GM21825 (cell line): ENCODE measurements around the gene SLC49A4.

Experiments used
- ATAC-seq: cut with Tn5 transposase; IDR thresholded peaks from one replicate; pipeline ENCODE4 v1.9.1; 2021; ENCODE audit warnings: mild to moderate bottlenecking, moderate library complexity; ENCODE audit not compliant: unreplicated experiment

Gene SLC49A4

DNA sequence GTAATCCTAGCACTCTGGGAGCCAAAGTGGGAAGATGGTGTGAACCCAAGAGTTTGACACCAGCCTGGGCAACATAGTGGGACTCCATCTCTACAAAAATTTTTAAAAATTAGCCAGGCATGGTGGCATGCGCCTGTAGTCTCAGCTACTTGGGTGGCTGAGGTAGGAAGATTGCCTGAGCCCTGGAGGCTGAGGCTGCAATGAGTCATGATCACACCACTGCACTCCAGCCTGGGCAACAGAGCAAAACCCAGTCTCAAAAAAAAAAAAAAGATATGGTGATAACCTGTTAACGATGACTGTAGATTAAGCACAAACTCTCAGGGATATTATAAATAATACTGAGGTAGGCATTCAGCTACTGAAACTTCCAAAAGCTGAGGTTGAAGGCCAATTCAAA lies 107.5 kb downstream of the SLC49A4 start:
- ATAC-seq: no peak

- ATAC-seq: no peak
Measured at GRCh38 chr3:122903171-122903570, 108.3 kb downstream of the SLC49A4 start.

DNA sequence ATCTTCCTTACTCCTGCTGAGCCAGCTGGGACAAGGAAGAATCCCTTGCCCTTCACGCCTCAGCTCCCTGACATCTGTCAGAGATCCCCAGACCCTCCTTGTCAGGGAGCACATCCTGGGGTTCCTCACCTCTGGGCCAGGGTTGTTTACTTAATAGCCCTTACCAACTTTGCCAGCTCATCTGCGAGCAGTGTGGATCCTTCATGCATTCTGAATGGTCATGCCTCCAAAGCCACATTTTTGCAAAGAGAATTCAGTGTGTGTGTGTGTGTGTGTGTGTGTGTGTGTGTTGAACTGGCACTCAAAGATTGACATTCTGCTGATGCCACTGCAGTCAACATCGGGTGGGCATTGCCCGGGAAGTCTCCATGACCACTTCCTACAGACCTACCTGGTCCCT lies 112.6 kb downstream of the SLC49A4 start:
- no peak for ATAC-seq

- ATAC-seq: no peak
Measured at GRCh38 chr3:122908251-122908650, 113.4 kb downstream of the SLC49A4 start.

GRCh38 chr3:122911901-122912300 lies 117.0 kb downstream of the SLC49A4 start:
- no peak for ATAC-seq

DNA sequence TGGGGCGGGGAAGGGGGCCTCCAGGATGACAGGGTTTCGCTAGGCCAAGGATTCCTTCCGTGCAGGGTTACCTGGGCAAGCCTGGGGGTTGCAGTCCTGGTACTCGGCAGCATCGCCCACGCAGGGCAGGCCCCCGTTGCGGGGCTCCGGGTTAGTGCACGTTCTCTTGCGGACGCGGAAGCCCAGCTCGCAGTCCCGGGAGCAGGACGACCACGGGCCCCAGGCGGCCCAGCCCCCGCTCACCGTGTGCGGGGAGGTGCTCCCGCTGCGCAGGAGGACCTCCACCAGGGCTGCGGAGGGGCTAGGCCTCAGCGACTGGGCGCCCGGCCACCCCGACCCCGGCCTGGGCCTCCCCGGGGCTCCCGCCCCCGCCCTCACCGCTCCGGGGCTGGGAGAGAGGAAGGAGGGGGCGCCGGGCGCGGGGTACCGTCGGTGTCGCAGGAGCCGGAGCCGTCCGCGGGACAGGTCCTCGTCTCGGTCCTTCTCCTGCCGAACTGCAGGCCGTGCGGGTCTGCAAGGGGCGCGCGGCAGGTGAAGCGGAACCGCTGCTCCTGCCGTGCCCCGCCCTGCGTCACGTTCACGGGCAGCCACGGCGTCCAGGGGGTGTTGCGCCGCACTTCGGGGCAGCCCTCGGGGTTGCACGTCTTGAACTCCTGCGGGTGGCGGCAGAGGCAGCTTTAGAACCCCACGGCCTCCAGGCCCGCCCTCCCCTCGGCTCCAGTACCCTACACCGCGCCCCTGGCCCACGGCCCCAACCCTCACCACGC lies 118.1 kb downstream of the SLC49A4 start:
- no peak for ATAC-seq

DNA sequence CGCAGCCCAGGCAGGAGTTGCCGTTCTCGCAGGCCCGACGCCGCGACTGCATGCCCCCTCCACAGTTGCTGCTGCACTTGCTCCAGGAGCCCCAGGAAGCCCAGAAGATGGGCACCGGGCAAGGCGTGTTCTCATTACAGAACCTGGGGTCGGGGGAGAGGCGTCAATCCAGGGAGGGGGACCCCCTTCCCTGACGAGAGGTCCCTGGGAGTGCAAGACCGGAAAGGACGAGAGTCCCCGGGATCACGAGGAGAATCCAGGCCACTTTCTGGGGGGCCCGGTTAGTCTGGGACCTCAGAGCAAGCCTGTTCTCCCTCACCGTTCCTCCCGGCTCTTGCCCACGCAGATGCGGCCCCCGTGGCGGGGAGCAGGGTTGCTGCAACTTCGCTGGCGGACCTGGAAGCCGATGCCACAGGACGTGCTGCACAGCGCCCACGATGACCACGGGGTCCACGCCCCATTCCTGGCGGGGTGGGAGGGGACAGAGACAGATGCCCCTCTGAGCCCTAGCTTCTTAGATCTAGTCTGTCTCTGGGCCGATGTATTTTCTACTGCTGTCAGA lies 118.8 kb downstream of the SLC49A4 start:
- ATAC-seq: no peak

DNA sequence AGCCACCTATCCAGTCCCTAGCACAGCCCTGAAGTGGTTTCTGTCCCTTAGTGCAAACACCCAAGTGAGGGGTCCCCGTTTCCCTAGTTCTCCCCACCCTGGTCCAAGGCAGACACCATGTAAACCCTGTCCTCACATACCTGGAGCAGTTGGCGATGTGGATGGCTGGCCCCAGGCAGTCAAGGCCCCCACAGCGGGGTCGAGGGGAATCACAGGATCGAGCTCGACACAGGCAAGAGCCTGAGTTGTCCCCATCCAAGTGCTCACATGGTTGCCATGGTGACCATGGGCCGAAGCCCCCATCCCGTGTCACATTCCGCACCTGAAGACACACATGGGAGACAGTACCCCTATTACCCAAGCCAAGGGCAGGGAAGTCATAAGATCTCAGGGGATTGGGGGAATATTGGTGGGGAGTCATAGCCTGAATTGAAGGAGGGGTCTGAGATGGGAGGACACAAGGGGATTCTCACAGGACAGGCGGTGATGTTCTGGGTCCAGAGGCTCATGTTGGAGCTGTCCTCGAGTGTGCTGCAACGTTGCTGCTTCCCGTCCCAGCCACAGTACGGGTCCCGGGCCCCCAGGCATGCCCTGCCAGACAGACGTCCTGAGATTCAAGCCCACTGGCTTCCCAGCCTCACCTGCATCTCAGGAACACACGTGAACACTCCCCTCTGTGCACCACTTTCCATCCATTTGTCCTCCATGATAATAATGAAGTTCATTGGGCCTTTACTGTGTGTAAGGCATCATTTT lies 120.6 kb downstream of the SLC49A4 start:
- no peak for ATAC-seq

DNA sequence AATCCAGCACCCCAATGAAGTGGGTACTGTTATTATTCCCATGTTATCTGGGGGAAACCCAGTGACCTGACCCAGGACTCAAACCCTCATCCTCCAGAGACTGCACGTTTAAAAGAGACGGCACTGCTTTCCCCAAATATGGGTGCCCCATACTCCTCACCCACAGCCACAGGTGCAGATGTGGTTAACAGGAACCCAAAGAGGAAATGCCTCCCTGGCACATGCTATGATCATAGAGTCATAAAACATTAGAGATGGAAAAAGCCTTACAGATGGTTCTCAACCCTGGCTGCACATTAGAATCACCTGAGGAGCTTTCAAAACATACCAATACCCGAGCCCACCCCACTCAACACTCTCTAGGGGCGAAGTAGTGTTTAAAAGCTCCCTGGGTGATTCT lies 121.2 kb downstream of the SLC49A4 start:
- no peak for ATAC-seq

DNA sequence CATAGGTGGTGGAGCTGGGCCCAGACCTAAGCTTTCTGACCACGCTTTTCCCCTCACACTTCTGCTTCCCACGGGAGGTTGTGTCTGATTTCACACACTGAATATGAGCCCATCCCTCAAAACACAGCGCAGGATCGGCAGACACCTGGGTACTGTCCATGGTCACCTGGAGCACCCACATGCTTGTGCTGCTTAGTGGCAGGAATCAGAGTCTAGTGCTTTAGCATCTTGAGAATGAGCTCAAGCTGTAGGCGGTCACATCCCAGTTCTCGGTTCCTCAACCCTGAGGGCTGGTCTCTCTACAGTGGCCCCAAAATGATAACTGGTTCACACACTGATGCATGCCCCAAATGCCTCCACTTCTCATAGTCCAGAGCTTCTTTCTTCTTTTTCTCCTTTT lies 121.7 kb downstream of the SLC49A4 start:
- ATAC-seq: no peak

- no peak for ATAC-seq
Measured at GRCh38 chr3:122917412-122917811, 122.5 kb downstream of the SLC49A4 start.

DNA sequence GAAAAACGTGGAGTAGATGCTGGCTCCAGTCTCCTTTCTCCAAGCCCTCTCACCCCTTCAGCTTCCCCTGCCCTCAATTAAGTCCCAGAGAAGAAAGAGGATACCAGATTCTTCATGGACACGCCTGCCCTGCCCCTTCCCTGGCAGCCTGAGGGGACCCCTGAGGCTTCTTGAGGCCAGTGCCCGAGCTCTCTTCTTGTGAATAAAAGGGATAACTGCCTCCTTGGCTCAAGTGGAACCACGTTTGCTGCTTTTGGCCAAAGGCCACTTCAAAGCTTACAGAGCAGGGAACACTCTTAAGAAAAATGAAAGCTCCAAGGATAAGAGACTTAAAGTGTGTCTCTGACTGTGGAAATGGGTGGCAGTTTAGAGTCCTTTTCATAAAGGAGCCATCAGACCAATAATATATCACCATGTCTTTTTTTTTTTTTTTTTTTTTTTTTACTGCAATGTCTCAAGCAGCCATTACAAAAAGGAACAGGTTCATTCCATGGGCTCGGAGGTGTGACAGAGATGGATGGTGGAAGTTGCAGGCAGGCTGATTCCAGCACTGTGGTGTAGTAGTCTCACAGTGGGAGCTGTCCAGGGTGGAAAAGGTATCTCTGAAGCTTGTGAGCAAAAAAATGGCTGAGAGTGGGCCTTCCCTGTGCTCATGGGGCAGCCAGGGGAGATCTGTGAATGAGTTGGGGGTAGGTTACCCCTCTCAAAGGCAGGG lies 123.9 kb downstream of the SLC49A4 start:
- ATAC-seq: no peak

GRCh38 chr3:122919291-122919610 lies 124.4 kb downstream of the SLC49A4 start:
- no peak for ATAC-seq

DNA sequence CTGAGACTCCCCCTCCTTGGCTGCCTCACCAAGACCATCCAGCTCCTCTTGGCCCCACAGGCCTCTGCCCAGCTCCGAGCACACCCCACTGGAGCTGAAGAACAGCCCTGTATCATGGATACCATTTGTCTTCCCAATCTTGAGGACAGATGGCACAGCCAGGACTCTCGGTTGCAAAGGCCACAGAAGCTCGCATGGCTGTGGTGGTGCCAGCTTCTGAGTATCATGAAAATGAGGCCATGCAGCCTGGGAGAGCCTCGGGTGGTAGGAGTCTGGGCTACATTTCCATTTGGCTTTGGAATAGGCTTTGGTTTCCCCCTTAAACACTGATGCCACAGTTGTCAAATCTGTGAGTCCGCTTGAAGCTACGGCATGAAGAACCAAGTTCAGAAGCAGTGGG lies 126.1 kb downstream of the SLC49A4 start:
- ATAC-seq: no peak

DNA sequence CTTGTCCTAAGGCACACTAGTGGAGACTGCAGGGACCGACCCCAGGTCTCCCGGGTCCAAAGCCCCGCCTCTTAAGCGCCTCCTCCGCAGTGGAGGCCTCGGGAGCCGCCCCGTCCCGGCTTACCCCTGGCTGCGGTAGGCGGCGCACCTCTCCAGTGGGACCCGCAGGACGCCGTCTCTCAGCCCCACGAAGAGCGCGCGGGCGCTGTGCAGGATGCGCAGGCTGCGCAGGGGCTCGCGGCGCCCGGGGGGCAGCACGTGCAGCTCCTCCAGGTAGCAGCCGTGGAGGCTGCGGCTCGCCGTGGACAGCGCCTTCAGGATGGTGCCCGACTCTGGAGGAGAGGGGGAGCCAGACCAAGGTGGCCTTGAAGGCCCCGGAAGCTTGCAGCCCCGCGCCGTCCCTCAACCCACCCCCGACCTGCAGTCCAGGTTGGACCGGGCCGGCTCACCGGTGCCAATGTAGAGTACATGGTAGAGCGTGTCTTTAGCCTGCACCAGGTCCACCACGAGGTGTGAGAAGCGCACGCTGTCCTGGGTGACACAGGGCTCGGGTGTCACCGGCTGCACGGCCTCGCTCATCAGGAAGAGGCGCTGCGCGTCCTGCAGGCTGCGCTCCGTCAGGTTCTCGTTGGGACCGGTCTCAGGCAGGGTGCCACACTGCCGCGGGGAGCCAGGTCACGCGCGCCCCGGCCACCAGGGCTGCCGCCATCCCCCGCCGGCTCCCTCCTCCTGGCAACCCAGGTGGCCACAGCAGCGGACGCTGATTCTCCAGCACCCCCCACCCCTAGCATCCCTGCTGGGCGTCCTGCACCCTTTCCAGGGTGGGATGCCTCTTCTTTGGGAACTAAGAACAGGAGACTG lies 127.2 kb downstream of the SLC49A4 start:
- no peak for ATAC-seq

DNA sequence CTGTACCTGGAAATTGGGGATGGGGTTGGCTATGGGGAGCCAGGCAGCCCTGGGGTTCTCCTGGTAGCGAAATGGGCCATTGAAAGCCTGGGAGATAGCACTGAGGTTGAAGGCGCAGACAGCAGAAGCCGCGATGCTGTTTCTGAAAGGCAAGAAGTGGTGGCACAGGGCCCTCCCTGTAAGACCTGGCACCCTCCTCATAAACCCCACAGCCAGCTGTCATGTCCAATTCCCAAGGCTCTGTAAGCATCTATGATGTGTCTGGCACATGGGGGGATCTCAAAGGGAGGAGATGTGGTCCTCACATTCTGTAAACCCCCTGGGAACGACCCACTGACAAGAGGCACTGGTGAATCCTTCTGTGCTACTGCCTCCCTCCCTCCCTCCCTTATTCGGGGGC lies 128.7 kb downstream of the SLC49A4 start:
- ATAC-seq: no peak

GRCh38 chr3:122924056-122924455 lies 129.2 kb downstream of the SLC49A4 start:
- ATAC-seq: no peak

DNA sequence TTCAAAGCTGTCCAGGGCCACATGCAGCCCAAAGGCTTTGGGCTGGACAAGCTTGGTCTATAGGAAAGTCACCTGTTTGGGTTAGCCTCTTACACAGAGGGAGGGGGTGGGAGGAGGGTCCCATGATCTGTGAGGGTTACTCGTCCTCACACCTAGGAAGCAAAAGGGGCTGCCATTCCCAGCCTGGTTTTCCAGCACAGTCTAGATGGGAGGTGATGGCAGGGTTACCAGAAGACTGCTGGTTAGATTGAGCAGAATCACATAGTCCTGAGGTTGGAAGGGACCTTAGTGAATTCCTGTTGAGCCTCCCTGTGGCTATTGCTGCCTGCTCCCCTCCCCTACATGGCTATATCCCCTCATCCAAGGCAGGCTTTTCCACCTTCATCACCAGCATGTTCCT lies 130.9 kb downstream of the SLC49A4 start:
- ATAC-seq: no peak

- ATAC-seq: no peak
Measured at GRCh38 chr3:122926322-122926721, 131.5 kb downstream of the SLC49A4 start.

DNA sequence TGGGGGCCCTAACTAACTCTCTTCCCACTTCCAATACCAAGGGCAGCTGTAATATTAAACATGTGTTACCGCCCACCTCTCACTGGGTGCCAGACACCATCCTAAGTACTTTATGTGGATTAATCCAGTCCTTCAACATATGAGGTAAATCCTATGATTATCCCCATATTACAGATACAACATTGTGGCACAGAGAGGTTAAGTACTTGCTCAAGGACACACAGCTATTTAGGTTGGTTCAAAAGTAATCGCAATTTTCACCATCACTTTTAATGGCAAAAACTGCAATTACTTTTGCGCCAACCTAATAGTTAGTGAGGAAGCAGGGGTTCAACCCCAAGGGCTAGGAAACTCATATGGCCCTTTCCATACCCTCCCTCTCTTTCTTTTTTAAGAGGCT lies 131.9 kb downstream of the SLC49A4 start:
- no peak for ATAC-seq

DNA sequence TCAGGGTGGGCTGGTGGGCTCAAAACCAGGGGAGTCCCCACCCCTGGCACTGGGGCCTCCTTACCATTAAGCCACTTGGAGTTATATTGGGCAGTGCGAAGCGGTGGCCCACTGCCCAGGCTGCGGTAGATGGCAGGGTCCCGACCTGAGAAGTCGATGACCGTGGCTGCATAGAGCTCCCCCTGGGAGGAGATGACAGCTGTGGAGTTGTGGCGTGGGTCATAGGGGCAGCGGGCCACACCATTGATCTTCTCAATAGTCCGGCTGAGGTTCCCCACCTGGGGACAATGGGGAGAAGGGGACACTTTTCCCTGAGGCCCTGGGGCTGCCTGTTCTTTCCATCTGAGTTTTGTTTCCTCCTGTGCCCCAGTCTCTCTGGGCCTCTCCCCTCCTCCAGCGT lies 132.9 kb downstream of the SLC49A4 start:
- no peak for ATAC-seq
